Panc1 (cell line): ENCODE data around the gene ZNF512.

Experiments used
- CTCF ChIP-seq: fragments of 450-650 bp; IDR thresholded peaks from 2 replicates; pipeline ENCODE4 v1.5.1; 2017; ENCODE audit warnings: mild to moderate bottlenecking
- POLR2AphosphoS5 ChIP-seq: IDR thresholded peaks from 2 replicates; pipeline ENCODE4 v1.6.1; 2012; ENCODE audit warnings: mild to moderate bottlenecking, low read depth, low read length, moderate library complexity

DNA sequence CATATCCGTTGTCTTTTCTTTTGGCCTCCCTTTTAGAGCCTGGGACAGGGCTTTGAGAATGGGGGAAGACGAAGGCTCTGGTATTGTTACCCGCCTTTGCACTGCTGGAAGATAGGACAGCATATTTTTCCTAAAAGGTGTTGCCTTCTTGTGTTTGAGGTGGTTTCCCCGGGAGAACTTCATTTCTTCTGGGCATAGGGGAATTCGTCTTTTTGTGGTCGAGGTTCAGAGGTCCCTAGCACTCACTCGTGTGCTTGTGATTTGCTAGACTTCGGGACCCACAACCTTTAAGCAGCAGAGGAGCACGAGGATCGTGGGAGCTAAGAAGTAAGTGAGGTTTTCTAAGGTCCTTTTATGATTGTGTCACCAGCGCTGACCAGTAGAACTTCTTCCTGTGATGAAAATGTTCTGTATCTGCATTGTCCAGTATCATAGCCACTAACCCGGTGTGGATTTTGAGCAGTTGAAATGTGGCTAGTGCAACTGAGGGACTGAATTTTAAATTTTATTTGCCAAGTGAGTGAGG is 611 bp downstream of the ZNF512 start:
- no peak for TF ChIP-seq CTCF
- no peak for TF ChIP-seq POLR2AphosphoS5
